GM20000 (cell line): ENCODE measurements around the gene OR10AG1.

ENCODE experiments used
- DNase-seq: peaks from one replicate; pipeline ENCODE4 v3.0.0; 2012; ENCODE audit warnings: low spot score
- CTCF ChIP-seq: IDR thresholded peaks from 2 replicates; pipeline ENCODE4 v1.5.1; 2012; ENCODE audit warnings: mild to moderate bottlenecking, control low read depth; ENCODE audit errors: extremely low read depth, missing control alignments

OR10AG1 gene

GRCh38 chr11:55969845-55970244 is at the start of gene OR10AG1:
TSS of gene OR10AG1 (minus strand) at chr11:55969945. CDS start at chr11:55969907, 38 bp downstream.
- DNase-seq = no peak
- no peak for TF ChIP-seq CTCF

- no peak for TF ChIP-seq CTCF
- DNase-seq = no peak
Observed at GRCh38 chr11:56013805-56014204, 44.1 kb upstream of the OR10AG1 start.

GRCh38 chr11:56010716-56011115 is 41.0 kb upstream of the OR10AG1 start:
- DNase-seq = no peak
- TF ChIP-seq CTCF = no peak

- no peak for DNase-seq
- TF ChIP-seq CTCF = no peak
Observed at GRCh38 chr11:55994525-55994924, 24.8 kb upstream of the OR10AG1 start, which contains the start of gene OR5F1. TSS of gene OR5F1 (minus strand) at chr11:55994625. CDS start at chr11:55994625, 0 bp downstream.

- no peak for TF ChIP-seq CTCF
- no peak for DNase-seq
Observed at GRCh38 chr11:55970935-55971334, 1.2 kb upstream of the OR10AG1 start.

- TF ChIP-seq CTCF = no peak
- DNase-seq = no peak
Observed at GRCh38 chr11:55967914-55968313, 1.8 kb downstream of the OR10AG1 start.

- TF ChIP-seq CTCF = no peak
- no peak for DNase-seq
Observed at GRCh38 chr11:55966391-55966790, 3.4 kb downstream of the OR10AG1 start.

GRCh38 chr11:55956521-55956920 is 13.2 kb downstream of the OR10AG1 start:
- no peak for TF ChIP-seq CTCF
- no peak for DNase-seq
